ENCODE measurements around the gene RUNX3.

RUNX3 gene

DNA sequence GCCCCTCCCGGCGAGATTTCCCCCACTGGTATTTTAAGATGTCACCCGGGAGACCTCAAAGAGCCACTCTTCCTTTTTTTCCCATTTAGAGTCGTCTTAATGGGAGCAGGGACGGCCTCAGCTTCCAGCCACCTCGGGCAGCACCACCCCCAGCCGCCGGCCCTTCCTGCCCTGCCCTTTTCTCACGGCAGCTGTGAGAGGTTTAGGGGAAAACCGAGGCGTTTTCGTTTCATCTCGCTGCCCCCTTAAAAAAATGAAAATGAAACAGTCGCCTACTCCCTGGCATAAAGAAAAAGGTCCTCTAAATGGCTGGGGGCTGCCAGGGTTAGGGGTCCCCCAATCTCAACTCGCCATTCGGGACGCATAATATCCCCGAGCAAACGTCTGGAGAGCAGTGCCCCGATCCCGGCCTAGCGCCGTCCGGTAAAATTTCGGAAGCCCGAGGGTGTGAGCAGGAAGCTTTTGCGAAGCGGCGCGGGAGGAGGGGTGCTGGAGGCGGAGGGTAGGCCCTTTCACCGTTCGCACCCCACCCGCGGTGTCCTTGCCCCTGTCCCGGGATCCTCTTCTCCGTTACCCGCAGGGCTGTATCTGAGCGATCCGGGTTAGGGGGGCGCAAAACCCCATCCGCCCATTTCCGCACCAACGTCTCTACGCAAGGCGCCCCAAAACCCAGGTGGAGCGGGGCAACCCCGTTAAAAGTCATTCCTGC, 1.2 kb downstream of the RUNX3 start:
- FAIRE-seq = no peak

DNA sequence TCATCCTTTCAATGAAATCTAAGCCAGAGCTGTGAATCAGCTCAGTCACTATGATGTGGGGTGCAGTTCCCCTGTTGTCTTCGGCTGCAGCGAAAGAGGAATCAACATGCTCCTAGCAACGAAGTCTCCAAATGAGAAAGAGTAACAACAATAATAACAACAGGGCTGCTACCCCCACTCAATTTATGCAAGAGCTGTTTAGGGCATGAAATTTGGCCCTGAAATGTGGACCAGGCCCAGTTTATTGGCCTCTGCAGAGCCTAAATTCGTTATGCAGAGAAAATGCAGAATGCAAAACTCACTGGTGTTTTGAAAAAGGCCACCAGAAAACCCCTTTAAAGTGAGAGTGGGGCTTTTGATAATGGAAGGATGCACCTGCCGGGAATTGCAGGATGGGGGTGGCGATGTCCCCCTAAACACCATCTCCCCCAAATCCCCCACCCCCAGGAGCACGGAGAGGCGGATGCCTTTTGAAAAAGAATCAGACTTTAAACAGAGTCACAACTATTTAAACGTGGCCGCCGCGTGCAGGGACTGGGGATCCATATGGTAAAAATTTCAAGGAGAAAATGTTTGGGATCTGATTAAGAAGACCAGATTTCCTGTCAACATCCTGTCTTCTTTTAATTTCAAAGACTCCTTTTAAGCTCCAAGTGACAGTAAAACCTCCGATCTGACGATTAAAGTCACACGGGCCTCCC, 1.9 kb downstream of the RUNX3 start:
- FAIRE-seq = no peak

DNA sequence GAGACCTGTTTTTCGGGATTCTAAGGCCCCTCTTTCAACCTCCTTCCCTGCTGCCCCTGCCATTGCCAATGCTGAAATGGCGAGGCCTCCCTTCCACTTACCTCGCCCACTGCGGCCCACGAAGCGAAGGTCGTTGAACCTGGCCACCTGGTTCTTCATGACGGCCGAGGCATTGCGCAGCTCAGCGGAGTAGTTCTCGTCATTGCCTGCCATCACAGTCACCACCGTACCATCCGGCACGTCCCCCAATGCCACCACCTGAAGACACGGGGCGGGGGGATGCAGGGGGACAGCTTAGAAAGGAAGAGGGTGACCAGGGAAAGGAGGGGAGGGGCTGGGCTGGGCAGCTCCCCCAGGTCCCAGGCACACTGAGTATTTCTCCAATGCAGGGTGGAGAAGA, 2.6 kb downstream of the RUNX3 start:
- no peak for FAIRE-seq

DNA sequence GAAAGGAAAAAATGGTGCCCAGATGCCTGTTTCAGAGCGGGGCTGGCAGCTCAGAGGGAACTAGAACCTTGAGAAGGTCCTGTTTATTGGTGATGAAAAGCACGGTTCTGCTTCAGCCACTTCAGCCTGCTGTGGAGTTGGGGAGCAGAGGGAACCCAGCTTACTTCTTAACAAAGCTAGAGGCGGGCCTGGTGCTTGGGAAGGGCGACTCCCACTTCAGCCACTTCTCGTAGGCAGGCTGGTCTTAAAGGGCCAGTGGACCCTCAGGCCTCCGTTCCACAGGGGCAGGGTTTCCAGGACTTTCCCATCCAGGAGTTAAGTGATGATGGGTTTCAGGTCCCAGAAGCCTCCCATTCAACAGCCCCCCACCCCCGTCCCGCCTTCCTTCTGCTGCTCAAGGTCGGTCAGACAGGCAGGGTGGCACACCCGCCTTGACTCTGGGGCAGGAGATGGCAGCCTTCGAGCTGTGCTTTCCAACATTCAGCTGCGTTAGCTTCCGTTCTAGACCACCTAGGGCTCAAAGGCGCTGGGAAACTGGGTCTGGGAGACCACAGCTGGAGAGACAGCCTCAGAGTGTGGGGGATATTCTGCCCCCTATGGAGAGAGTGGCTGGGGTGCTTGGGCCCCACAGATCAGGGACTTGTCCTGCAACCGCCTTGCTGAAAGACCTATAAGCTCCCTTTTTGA, 3.4 kb downstream of the RUNX3 start:
- FAIRE-seq = no peak

DNA sequence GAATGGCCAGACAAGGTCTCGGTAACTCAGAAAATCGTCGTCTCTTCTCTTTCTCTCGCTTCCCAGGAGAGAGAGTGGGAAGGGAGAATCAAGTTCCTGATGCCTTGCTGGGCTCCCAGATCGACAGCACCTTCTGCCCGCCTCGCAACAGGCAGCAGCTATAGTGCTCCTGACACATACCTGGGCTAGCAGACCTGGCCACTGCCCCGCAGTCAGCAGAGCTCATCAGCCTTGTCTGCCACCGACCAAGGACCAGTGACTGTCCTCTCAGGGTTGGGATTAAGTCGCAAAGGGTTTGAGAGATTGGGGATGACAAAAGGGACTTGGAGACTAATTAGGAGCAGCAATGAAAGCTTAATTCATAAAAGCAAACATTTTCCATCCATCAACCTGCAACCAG, 4.1 kb downstream of the RUNX3 start:
- FAIRE-seq = no peak

DNA sequence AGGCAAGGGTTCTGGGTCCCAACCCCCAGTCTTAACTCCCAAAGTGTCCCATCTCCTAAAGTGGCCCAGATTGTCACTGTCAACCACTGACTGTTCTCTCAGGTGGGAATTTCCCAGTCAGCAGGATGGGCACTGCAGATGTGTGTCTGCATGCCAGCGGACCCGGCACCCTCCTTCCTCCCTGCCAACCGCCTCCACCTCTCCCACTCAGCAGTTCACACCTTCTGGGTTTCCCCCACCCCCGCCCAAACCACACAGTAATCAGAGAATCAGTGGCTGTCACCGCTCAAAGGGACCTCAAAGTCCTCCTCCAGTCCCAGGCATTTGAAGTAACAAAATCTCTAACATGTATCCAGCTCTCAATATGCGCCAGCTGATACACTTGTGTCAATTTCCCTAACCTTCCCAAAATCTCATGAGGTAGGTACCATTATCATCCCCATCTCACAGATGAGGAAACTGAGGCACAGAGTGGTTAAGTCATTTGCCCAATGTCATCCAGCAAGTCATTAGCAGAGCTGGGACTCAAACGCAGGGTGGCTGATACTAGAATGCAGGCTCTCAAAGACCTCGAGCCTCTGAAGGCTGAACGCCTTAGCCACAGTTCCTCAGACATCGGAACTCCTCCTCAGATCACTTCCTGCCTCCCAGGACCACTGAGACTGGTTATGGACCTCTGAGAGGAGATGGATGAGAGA, 4.8 kb downstream of the RUNX3 start:
- FAIRE-seq = no peak

DNA sequence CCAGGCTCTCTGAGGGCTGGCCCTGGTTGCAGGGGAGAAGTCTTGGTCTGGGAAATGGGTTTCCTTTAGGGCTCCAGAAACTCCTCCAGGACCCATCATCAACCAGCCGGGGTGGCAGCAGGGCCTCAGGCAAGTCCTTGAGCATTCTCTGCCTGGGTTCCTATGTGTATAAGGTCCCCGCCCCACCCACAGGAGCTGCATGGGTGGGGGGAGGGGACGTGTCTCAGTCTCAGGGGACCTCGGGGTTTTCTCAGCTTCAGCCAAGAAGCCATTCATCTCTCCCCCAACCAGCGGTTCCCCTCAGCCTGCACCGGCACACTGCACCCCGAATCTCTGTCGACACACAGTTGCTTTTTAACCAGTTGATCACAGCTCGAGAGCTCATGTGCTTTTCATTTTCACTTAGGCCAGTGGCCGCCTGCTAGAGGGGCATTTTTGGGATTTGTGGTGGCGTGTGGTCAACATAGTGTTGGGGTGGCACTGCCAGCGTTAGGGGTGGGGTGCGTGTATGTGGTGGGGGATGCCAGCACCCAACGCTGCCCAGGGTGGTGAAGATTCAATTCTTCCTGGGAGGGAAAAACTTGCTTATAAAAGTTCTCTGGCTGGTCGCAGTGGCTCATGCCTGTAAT, 6.5 kb downstream of the RUNX3 start:
- no peak for FAIRE-seq

DNA sequence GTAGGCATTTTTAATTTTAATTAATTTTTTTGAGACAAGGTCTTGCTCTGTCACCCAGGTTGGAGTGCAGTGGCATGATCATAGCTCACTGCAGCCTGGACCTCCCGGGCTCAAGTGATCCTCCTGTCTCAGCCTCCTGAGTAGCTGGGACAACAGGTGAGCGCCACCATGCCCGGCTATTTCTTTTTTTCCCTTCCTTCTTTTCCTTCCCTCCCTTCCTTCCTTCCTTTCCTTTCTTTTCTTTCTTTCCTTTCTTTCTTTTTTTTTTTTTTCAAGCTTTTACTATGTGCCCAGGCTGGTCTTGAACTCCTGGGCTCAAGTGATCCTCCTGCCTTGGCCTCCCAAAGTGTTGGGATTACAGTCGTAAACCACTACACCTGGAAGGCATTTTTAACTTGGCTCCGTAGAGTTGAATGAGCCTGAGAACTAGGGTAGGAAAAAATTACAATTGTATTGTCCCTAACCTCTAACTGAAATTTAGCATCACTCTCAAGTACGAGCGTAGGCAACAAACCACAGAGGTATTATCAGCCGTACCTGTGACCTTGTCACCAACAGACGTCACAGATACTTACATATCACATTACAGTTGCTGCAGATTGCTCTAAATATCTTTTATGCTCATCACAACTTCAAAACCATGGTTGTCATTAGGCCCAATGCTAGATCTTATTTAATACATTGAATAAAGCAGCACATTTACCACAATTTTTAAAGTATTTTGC, 8.0 kb downstream of the RUNX3 start:
- FAIRE-seq = no peak

DNA sequence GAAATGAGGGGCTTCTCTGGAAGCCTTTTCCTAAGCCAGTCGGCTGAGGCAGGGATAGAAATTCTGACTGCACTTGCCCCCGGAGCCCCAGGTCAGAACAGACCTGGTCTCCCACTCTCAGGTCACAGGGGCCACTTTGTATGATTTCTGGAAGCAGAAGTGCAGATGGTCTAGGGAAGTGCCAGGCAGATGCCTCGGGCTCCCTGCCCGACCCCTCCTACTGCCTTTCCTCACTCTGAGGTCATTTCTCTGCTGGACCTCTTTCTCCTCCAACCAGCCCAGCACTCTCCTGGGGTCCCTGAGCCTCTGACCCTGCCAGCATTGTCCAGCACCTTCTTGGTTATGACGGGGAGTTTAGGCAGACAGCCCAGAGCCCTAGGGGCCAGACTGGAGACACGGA, 8.7 kb downstream of the RUNX3 start:
- FAIRE-seq = no peak

DNA sequence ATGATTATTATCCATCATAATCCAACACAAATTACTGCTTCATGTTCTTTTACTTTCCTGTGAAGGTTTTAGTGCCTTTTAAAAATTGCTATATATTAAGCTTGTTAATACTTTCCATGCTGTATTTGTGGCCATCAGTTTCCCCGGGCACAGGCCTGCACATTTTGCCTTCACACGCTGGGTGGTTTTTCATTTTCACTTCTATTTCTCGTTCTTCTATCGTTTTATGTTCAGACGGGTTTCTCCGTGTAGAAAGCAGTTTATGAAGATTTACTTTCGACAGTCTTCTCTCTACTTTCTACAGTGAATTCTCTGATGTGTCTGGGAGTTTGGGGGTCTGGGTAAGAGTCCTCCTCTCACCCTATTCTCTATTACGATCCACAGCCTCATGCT, 9.5 kb downstream of the RUNX3 start:
- no peak for FAIRE-seq

DNA sequence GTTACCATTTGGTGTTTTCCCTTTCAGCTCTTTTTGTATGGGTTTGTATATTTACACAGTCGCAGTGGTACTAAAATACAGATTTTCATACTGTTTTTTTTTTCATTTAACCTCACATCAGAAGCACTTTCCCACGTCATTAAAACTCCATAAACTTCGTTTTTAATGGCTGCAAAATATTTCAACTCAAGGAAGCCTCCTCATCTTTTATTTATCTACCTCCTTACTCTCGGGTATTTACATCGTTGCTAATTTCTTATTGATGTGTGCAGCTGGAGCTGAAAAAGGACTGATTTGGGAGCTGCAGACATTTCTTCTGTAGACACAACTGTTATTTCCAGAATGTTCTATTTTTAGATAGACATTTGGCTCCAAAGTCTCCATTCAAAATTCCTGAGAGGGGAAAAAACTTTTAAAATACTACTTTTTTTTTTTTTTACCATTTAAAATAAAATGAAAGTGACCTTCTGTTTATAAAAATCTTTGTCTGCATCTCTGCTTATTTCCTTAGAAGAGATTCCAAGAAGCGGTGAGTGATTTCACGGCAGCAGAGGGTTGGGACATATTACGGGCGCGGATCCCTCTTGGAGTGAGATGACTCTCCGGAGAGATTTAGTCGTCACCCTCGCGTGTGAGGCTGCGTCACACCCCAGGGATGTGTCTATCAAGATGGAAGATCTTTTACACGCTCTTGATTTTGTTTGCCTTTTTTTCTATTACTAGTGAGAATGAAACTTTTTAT, 10.1 kb downstream of the RUNX3 start:
- FAIRE-seq = no peak

DNA sequence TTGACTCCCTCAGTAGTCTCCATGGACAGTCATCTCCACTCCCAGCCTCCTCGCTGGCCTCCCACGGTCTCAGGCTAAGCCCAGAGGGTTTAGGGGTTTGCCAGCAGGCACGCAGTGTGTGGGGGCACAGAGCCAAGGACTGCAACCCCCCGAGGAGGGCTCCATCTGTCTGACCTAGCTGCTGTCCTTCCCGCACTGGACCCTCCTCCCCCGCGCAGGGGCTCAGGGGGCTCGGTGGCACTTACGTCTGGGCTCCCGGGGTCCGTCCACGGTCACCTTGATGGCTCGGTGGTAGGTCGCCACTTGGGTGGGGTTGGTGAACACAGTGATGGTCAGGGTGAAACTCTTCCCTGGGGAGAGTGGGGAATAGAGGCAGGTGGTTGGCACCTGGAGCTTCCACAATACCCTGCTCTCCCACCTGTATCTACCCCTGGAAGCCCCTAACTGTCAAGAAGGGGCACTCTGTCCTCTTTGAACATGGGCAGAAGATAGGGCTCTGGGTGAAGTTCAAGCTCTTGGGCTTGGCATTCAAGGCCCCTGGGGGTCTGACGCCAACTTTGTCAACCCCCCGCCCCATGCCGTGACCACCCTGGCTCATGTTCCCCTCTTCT, 11.0 kb downstream of the RUNX3 start:
- no peak for FAIRE-seq

DNA sequence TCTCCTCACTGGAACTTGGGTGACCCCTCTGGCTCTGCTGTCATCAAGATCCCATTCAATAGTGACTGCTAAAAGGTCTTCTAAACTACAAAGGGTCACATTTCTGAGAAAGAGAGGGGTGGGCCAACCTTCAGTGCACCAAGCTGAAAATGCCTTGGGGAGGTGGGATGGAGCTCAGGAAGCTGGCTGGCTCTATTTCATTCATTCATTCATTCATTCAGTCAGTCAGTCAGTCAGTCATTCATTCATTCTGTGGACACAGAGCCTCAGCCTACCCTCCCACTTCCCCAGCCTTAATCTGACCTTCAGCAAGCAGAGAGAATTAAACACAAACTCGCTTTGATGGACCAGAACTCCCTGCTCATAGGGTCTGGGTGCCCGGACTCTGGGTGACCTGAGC, 11.7 kb downstream of the RUNX3 start:
- FAIRE-seq = no peak

DNA sequence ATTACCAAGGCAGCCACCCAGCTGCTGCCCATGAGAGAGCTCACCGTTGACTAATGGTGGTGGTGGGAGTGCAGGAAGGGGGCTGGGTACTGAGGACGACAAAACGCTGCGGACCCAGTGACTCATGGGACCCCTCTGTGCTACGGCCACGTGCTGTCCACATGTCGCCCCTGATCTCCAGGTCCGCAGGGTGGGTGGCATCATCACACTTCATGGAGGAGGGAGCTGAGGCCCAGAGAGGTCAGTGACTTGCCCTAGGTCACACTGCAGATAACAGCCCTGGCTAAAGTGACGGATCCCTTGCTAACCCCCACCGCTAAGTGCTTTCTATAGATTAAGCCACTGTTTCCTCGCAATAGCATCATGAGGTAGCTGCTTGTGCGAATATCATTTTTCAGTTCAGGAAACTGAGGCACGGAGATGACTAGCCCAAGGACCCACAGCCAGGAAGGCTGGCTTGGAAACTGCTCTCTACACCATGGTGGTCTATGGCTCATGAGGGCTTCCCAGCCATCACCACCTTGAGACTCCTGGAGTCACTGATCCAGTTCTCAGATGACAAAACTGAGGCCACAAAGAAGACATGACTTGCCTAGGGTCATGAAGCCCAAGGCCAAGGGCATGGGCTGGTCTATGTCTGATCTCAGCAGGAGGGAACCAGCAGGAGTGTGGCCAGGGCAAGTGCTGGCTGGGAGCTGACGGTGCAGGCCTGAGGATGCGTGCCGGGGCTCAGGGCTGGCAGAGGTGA, 12.6 kb downstream of the RUNX3 start:
- FAIRE-seq = no peak

DNA sequence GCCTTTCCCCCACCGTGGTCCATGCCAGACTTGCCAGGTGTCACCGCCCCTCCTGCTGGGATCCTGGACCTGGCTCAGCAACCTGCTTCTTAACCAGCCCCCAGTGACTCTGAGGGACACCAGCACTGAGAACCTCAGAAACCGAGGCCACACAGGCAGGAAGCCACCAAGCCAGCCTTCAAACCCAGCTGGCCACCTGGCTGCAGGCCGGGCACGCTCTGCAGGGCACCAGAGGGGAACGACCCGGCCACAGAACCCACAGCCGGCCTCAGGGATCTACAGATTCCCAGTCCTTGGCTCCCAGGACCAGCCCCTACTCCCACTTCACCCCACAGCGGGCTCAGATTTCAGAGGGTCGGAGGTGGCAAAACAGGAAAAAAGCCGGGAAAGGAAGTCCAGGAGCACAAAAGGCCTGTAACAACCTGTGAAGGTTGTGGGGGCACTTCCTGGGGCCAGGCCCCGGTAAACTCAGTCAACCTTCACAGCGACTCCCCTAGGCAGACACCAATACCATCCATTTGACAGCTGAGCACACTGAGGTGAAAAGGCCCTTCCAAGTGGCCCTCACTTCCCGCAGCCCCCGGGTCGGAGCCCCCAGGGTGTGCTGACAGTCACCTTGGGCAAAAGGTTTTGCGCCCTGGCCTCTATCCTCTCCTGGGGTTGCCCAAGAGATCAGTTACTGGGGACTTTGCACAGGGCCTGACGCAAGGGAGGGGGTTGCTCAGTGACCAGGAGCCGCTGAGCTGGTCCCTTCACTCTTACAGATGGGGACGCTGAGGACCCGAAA, 14.1 kb downstream of the RUNX3 start:
- FAIRE-seq = no peak

DNA sequence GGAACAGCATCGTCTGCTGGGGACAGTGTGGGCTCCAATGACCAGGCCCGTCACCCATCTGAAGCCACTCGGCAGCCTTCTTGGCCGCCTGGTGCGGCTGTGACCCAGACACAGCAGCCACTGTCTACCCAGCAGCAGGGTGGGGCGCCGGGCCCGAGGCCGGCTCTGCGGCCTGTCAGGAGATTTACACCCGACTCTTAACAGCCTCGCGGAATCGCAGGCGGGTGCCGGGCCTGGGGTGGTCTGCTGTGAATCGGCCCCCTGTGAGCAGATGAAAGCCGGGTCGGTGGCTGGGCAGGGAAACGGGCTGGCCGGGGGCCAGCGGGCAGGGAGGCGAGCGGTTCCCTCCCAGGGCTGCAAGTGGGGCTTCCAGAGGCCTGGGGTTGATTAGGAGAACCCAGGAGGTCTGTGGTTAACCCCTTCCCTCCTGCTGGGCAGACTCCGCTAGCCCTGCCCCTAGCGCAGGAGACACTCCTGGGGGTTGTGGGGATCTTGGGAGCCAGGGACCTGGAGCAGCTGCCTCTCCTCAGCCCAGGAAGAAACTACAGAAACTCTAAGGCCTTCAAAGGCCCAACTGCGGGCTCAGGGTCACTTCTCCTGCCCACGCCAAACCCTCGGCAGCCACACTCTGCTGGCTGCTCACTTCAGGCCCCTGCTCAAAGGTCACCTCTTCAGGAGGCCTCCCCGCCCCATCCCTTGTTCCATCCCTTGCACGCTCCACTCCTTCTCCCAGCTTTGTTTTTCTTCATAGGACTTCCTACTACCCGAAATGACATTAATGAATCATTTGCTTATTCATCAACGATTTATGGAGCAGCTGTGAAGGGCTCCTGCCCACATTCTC, 15.6 kb downstream of the RUNX3 start:
- FAIRE-seq = no peak

DNA sequence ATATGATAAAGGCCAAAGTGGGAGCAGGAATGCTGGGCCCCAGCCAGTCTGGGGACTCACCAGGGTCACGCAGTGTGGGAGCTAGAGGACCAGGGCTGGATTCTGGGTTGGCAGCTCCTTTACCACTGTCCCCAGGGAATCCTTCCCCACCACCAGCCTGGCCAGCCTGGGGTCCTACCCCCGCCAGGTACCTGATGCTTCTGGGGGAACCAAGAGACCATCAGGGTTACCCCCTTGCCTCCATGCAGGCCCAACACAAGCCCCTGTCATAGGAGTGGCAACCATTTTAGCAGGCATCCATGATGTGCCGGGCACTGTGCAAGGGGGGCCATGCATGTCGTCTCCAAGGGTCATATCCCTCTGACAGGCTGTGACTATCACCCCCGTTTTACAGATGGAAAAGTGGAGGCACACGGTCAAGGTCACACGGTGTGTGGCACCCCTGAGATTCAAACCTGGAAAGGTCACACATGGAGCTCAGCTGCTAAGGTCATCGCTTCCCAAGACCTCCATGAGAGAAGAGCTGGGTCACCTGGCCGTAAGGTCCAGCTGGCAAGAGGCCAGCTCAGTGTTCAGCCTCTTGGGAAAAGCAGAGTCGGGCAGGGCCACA, 16.4 kb downstream of the RUNX3 start:
- FAIRE-seq = no peak

DNA sequence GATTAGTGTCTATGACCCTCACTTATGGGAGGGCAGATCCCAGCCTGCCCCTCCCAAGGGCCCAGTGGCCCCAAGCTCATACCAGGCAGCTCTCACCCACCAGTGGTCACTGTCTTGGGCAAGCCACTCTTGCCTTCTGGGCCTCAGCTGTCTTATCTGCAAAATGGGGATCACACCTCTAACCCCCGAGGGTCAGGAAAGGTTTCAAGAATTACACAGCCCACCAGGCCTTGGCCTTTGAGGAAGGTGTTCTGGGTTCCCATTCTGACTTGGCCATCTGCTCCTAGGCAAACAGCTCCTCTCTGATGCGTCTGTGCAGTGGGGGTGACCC, 16.8 kb downstream of the RUNX3 start:
- FAIRE-seq = no peak

All from islet of Langerhans (tissue), 1 donor.